ENCODE measurements around the gene ANKRD2.

Gene ANKRD2

GRCh38 chr10:97538839-97539238 is 33.7 kb upstream of the ANKRD2 start:
- Histone ChIP-seq H3K9me3 (ENCODE audit: insufficient read depth, low read depth, low read length) (no peaks in the 10 kb centered on the region), H3K4me2 (ENCODE audit: low read depth, low read length, poor library complexity, severe bottlenecking) (no peak overlapping the region), H2AFZ (ENCODE audit: low read length) (no peak overlapping the region), H3K9ac (ENCODE audit: low read depth, low read length, poor library complexity, severe bottlenecking) (no peak overlapping the region), H3K79me2 (ENCODE audit: insufficient read depth, low read length) (no peaks in the 10 kb centered on the region), H3K4me1 (ENCODE audit: insufficient read depth, low read length, poor library complexity, severe bottlenecking) (peaks cover 13% of the 10 kb centered on the region), H3K27me3 (ENCODE audit: insufficient read depth, low read length, poor library complexity, severe bottlenecking) (no peaks in the 10 kb centered on the region), H3K36me3 (ENCODE audit: insufficient read depth, low read length) (no peaks in the 10 kb centered on the region), H3K9me2 (replicated peaks; ENCODE audit: low read depth, low read length) (no peaks in the 10 kb centered on the region), H4K20me1 (ENCODE audit: insufficient read depth, low read length, poor library complexity, severe bottlenecking) (no peaks in the 10 kb centered on the region), H3F3A (ENCODE audit: low read depth) (no peaks in the 10 kb centered on the region), H3K4me3 (ENCODE audit: low read length, poor library complexity, severe bottlenecking) (no peak overlapping the region)
- TF ChIP-seq CTCF (conservative IDR thresholded peaks at IDR 0.05; ENCODE audit: low read length) = no peak
- TF ChIP-seq EZH2phosphoT487 (IDR thresholded peaks at IDR 0.05; ENCODE audit: borderline replicate concordance) = no peak

GRCh38 chr10:97539523-97540200 is 32.9 kb upstream of the ANKRD2 start:
- Histone ChIP-seq H4K20me1 (ENCODE audit: insufficient read depth, low read length, poor library complexity, severe bottlenecking) (no peaks in the 10 kb centered on the region), H3K79me2 (ENCODE audit: insufficient read depth, low read length) (no peaks in the 10 kb centered on the region), H3K9ac (ENCODE audit: low read depth, low read length, poor library complexity, severe bottlenecking) (no peak overlapping the region), H3K9me2 (replicated peaks; ENCODE audit: low read depth, low read length) (no peaks in the 10 kb centered on the region), H2AFZ (ENCODE audit: low read length) (no peak overlapping the region), H3K4me2 (ENCODE audit: low read depth, low read length, poor library complexity, severe bottlenecking) (no peak overlapping the region), H3F3A (ENCODE audit: low read depth) (no peaks in the 10 kb centered on the region), H3K27me3 (ENCODE audit: insufficient read depth, low read length, poor library complexity, severe bottlenecking) (no peaks in the 10 kb centered on the region), H3K36me3 (ENCODE audit: insufficient read depth, low read length) (no peaks in the 10 kb centered on the region), H3K4me3 (ENCODE audit: low read length, poor library complexity, severe bottlenecking) (no peak overlapping the region), H3K4me1 (ENCODE audit: insufficient read depth, low read length, poor library complexity, severe bottlenecking) (peaks cover 13% of the 10 kb centered on the region), H3K9me3 (ENCODE audit: insufficient read depth, low read depth, low read length) (no peaks in the 10 kb centered on the region)
- TF ChIP-seq CTCF (conservative IDR thresholded peaks at IDR 0.05; ENCODE audit: low read length) = no peak
- TF ChIP-seq EZH2phosphoT487 (IDR thresholded peaks at IDR 0.05; ENCODE audit: borderline replicate concordance) = no peak

- no peaks in the 10 kb centered on the region for H3F3A ChIP-seq (ENCODE audit: low read depth)
- H2AFZ ChIP-seq (ENCODE audit: low read length) = no peak overlapping the region
- no peak overlapping the region for H3K4me3 ChIP-seq (ENCODE audit: low read length, poor library complexity, severe bottlenecking)
- H3K79me2 ChIP-seq (ENCODE audit: insufficient read depth, low read length) = no peaks in the 10 kb centered on the region
- H3K36me3 ChIP-seq (ENCODE audit: insufficient read depth, low read length) = no peaks in the 10 kb centered on the region
- TF ChIP-seq EZH2phosphoT487 (IDR thresholded peaks at IDR 0.05; ENCODE audit: borderline replicate concordance) (no peak), CTCF (conservative IDR thresholded peaks at IDR 0.05; ENCODE audit: low read length) (0 out of 2 replicates have a peak, but pooled peaks have one; percentile 12)
- no peaks in the 10 kb centered on the region for H3K9me2 ChIP-seq (replicated peaks; ENCODE audit: low read depth, low read length)
- H4K20me1 ChIP-seq (ENCODE audit: insufficient read depth, low read length, poor library complexity, severe bottlenecking) = no peaks in the 10 kb centered on the region
- H3K9ac ChIP-seq (ENCODE audit: low read depth, low read length, poor library complexity, severe bottlenecking) = no peak overlapping the region
- H3K4me2 ChIP-seq (ENCODE audit: low read depth, low read length, poor library complexity, severe bottlenecking) = no peak overlapping the region
- no peaks in the 10 kb centered on the region for H3K9me3 ChIP-seq (ENCODE audit: insufficient read depth, low read depth, low read length)
- peaks cover 13% of the 10 kb centered on the region for H3K4me1 ChIP-seq (ENCODE audit: insufficient read depth, low read length, poor library complexity, severe bottlenecking)
- H3K27me3 ChIP-seq (ENCODE audit: insufficient read depth, low read length, poor library complexity, severe bottlenecking) = no peaks in the 10 kb centered on the region
Measured at GRCh38 chr10:97540669-97541500, 31.7 kb upstream of the ANKRD2 start.

Measured in Loucy (cell line).